ENCODE results near the gene IKZF3. TPM values are rescaled to one million over a fixed set of nuclear protein-coding genes. Genes with fewer than 3 reads are reported as not detected.

The IKZF3 gene
- total and polyA plus RNA-seq, 4 donors: 1.0 to 3.9 (median 2.6) TPM

- 85 to 87% methylated on average over 2 of the region's 2 CpGs for WGBS, 2 donors
- H3K27me3 ChIP-seq (ENCODE audit: control insufficient read depth in 3 of 3, insufficient read depth in 3 of 3, low read length in 2 of 3): peaks cover 0 to 13% (median 9%) of the 10 kb centered on the region in 3 donors
- DNase-seq (no peak), ATAC-seq (ENCODE audit: insufficient read depth, low FRiP score) (no peak)
- H3K9ac ChIP-seq (ENCODE audit: insufficient read depth in 1 of 2, low read length in 2 of 2): no peak overlapping the region
- no peaks in the 10 kb centered on the region for H3K4me1 ChIP-seq (ENCODE audit: control insufficient read depth in 5 of 5, insufficient read depth in 5 of 5, low read length in 5 of 5)
- H3K4me3 ChIP-seq: no peak overlapping the region
- TF ChIP-seq CTCF (IDR thresholded peaks at IDR 0.05; ENCODE audit: control extremely low read depth, extremely low read depth): no peak
- H3K36me3 ChIP-seq (ENCODE audit: control insufficient read depth in 4 of 4, insufficient read depth in 4 of 4, low read length in 4 of 4): no peaks in the 10 kb centered on the region
- no peak overlapping the region for H3K27ac ChIP-seq (ENCODE audit: low read depth in 1 of 2, low read length in 1 of 2)
- peaks cover 0 to 8% (median 0%) of the 10 kb centered on the region in 4 donors for H3K9me3 ChIP-seq (ENCODE audit: control insufficient read depth in 4 of 4, insufficient read depth in 3 of 4, low read length in 3 of 4)
Observed at GRCh38 chr17:39872751-39873150, 8.6 kb upstream of the IKZF3 start.

GRCh38 chr17:39871801-39872200 is 7.7 kb upstream of the IKZF3 start:
- Histone ChIP-seq H3K27me3 (ENCODE audit: control insufficient read depth in 3 of 3, insufficient read depth in 3 of 3, low read length in 2 of 3) (peaks cover 0 to 19% (median 18%) of the 10 kb centered on the region in 3 donors), H3K9ac (ENCODE audit: insufficient read depth in 1 of 2, low read length in 2 of 2) (no peak overlapping the region)
- WGBS, 2 donors: 76 to 89% methylated on average over 2 of the region's 2 CpGs

GRCh38 chr17:39870776-39871175 is 6.7 kb upstream of the IKZF3 start:
- DNase-seq: no peak
- Histone ChIP-seq H3K27ac (ENCODE audit: low read depth in 1 of 2, low read length in 1 of 2) (no peak overlapping the region), H3K4me1 (ENCODE audit: control insufficient read depth in 5 of 5, insufficient read depth in 5 of 5, low read length in 5 of 5) (no peaks in the 10 kb centered on the region), H3K36me3 (ENCODE audit: control insufficient read depth in 4 of 4, insufficient read depth in 4 of 4, low read length in 4 of 4) (no peaks in the 10 kb centered on the region), H3K9ac (ENCODE audit: insufficient read depth in 1 of 2, low read length in 2 of 2) (no peak overlapping the region), H3K4me3 (no peak overlapping the region), H3K27me3 (ENCODE audit: control insufficient read depth in 3 of 3, insufficient read depth in 3 of 3, low read length in 2 of 3) (peaks cover 0 to 28% (median 24%) of the 10 kb centered on the region in 3 donors), H3K9me3 (ENCODE audit: control insufficient read depth in 4 of 4, insufficient read depth in 3 of 4, low read length in 3 of 4) (peaks cover 0 to 12% (median 1%) of the 10 kb centered on the region in 4 donors)
- no peak for ATAC-seq (ENCODE audit: insufficient read depth, low FRiP score)
- TF ChIP-seq CTCF (IDR thresholded peaks at IDR 0.05; ENCODE audit: control extremely low read depth, extremely low read depth): no peak
- 97 to 98% methylated on average over 1 of the region's 1 CpG for WGBS, 2 donors

More at GRCh38 chr17:39871801-39872200, 7.7 kb upstream of the IKZF3 start:
- Histone ChIP-seq H3K9me3 (ENCODE audit: control insufficient read depth in 4 of 4, insufficient read depth in 3 of 4, low read length in 3 of 4) (peaks cover 0 to 12% (median 1%) of the 10 kb centered on the region in 4 donors), H3K4me1 (ENCODE audit: control insufficient read depth in 5 of 5, insufficient read depth in 5 of 5, low read length in 5 of 5) (no peaks in the 10 kb centered on the region), H3K27ac (ENCODE audit: low read depth in 1 of 2, low read length in 1 of 2) (no peak overlapping the region), H3K36me3 (ENCODE audit: control insufficient read depth in 4 of 4, insufficient read depth in 4 of 4, low read length in 4 of 4) (no peaks in the 10 kb centered on the region), H3K4me3 (no peak overlapping the region)
- no peak for ATAC-seq (ENCODE audit: insufficient read depth, low FRiP score)
- DNase-seq: no peak
- TF ChIP-seq CTCF (IDR thresholded peaks at IDR 0.05; ENCODE audit: control extremely low read depth, extremely low read depth): no peak

DNA sequence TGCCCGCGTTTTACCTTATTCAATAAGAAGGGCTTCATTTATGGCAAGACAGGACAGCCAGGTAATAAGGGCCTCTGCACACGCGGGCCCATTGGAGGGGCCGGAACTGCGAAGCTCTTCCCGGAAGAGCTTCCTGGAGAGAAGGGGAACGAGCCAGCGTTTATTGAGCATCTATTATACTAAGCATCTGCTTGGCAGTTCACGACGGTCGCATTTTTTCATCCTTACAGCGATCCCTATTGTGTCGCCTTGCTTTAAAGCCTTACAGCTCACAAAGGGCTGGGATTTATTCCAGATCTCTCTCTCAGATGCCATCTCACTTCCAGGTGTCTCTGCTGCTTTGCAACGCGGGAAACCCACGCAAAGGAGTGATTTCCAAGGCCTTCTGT is 4.4 kb upstream of the IKZF3 start:
- ATAC-seq (ENCODE audit: insufficient read depth, low FRiP score): no peak
- peaks cover 0 to 46% (median 38%) of the 10 kb centered on the region in 3 donors for H3K27me3 ChIP-seq (ENCODE audit: control insufficient read depth in 3 of 3, insufficient read depth in 3 of 3, low read length in 2 of 3)
- DNase-seq: no peak
- peaks cover 0 to 12% (median 1%) of the 10 kb centered on the region in 4 donors for H3K9me3 ChIP-seq (ENCODE audit: control insufficient read depth in 4 of 4, insufficient read depth in 3 of 4, low read length in 3 of 4)
- H3K27ac ChIP-seq (ENCODE audit: low read depth in 1 of 2, low read length in 1 of 2): no peak overlapping the region
- H3K36me3 ChIP-seq (ENCODE audit: control insufficient read depth in 4 of 4, insufficient read depth in 4 of 4, low read length in 4 of 4): no peaks in the 10 kb centered on the region
- no peaks in the 10 kb centered on the region for H3K4me1 ChIP-seq (ENCODE audit: control insufficient read depth in 5 of 5, insufficient read depth in 5 of 5, low read length in 5 of 5)
- H3K9ac ChIP-seq (ENCODE audit: insufficient read depth in 1 of 2, low read length in 2 of 2): no peak overlapping the region
- no peak overlapping the region for H3K4me3 ChIP-seq
- no peak for TF ChIP-seq CTCF (IDR thresholded peaks at IDR 0.05; ENCODE audit: control extremely low read depth, extremely low read depth)
- WGBS, 2 donors: 76 to 85% methylated on average over 17 of the region's 17 CpGs
